Urinary bladder (tissue), 4 donors: Measurements from ENCODE around the gene SLC7A10. TPM values are rescaled to one million over a fixed set of nuclear protein-coding genes. Genes with fewer than 3 reads are reported as not detected.
"Not testable (repeated sequence)": the region's sequence is repeated elsewhere in the genome, so short reads cannot be mapped to it uniquely, and the experiment has no call there.

ENCODE experiments used
- DNase-seq: peaks from one replicate; pipeline ENCODE4 v3.0.0-alpha.2; 2015; ENCODE audit errors: extremely low spot score
- H3K27ac ChIP-seq: one replicate; pipeline ENCODE4 v1.5.1; 2013; ENCODE audit warnings: low read depth, mild to moderate bottlenecking, moderate library complexity
- H3K36me3 ChIP-seq: one replicate; pipeline ENCODE4 v1.6.1; 2013; ENCODE audit warnings: mild to moderate bottlenecking, moderate library complexity; ENCODE audit not compliant: insufficient read depth
- H3K4me1 ChIP-seq: one replicate; pipeline ENCODE4 v1.6.1; 2013; ENCODE audit warnings: mild to moderate bottlenecking, moderate library complexity; ENCODE audit not compliant: insufficient read depth
- H3K4me3 ChIP-seq: one replicate; pipeline ENCODE4 v1.5.1; 2013; ENCODE audit warnings: low read depth, low read length
- WGBS: extraction: QIAGEN DNeasy Blood & Tissue Kit; methylation state at CpG from one replicate; pipeline ENCODE4 v1.1.7; 2013; 5-methylcytosine and 5-hydroxymethylcytosine counted together
- polyA plus RNA-seq: library from polyadenylated mRNA; stranded (reverse); fragments of 200-250 nt; gene quantifications from one replicate; pipeline ENCODE4 v1.2.3, GENCODE V29; 2013
- total RNA-seq: library from RNA; depleted of rRNA; stranded (reverse); fragments of >200 nt; gene quantifications from one replicate; pipeline ENCODE4 v1.2.3, GENCODE V29; 2014
- donor health status: healthy with polysubstance abuse.
- donor health status: healthy.

Gene SLC7A10
- total and polyA plus RNA-seq, 2 donors, result 1.1 to 2.2 TPM

DNA sequence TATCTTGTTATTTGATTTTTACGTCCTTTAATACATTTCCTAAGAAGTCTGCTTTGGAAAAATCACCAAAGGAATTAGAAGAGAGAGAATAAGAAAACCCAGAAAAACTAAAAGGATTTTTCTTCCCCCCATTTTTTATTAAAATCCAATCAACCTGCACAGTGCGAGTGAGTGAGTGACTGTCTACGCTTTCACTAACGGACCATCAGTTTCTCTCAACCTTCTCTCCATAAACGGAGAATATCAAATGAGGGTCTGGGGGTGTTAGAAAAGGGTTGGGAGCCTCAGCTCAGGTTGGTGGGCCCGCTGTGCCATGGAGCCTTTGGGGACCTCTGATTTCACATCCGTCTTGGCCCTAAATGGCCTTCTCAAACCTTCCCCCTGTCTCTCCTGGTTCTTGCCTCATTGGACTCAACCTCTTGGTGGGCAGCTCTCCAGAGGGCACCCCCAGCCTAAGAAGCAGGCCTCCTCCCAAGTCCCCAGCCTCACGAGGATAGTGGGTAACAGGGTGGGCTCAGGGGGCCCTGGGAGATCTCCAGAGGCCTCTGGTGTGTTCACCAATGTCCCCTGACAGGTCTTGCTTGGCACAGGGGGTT is 32.3 kb downstream of the SLC7A10 start:
- Histone ChIP-seq H3K4me3 (no peak overlapping the region), H3K36me3 (no peaks in the 10 kb centered on the region), H3K27ac (no peak overlapping the region), H3K4me1 (no peaks in the 10 kb centered on the region)
- WGBS, result 80% methylated on average over 8 of the region's 8 CpGs
- no peak for DNase-seq

GRCh38 chr19:33192010-33192409 is 33.6 kb downstream of the SLC7A10 start:
- Histone ChIP-seq H3K36me3 (no peaks in the 10 kb centered on the region), H3K4me3 (no peak overlapping the region), H3K27ac (no peak overlapping the region), H3K4me1 (no peaks in the 10 kb centered on the region)
- WGBS, result 67% methylated on average over 7 of the region's 7 CpGs
- DNase-seq, result no peak

GRCh38 chr19:33191501-33191900 is 34.1 kb downstream of the SLC7A10 start:
- H3K27ac ChIP-seq, result no peak overlapping the region
- 90% methylated on average over 6 of the region's 6 CpGs for WGBS
- H3K4me1 ChIP-seq, result no peaks in the 10 kb centered on the region
- H3K4me3 ChIP-seq, result no peak overlapping the region
- DNase-seq, result no peak
- no peaks in the 10 kb centered on the region for H3K36me3 ChIP-seq

DNA sequence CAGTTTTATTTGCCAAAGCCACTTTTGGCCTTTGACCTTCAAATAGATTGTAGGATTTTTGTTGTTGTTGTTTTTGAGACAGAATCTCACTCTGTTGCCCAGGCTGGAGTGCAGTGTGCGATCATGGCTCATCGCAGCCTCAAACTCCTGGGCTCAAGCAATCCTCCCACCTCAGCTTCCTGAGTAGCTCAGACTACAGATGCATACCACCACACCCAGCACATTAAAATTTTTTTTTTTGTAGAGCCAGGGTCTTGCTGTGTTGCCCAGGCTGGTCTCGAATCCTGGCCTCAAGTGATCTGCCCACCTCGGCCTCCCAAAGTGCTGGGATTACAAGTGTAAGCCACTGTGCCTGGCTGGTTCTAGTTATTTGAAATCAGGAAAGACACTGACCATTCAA is 34.6 kb downstream of the SLC7A10 start:
- DNase-seq, result not testable (repeated sequence)

GRCh38 chr19:33189453-33189852 is 36.2 kb downstream of the SLC7A10 start:
- 0% methylated on average over 1 of the region's 1 CpG for WGBS
- Histone ChIP-seq H3K4me1 (no peaks in the 10 kb centered on the region), H3K27ac (no peak overlapping the region), H3K4me3 (no peak overlapping the region), H3K36me3 (no peaks in the 10 kb centered on the region)
- DNase-seq, result no peak

More for the DNA sequence above, 34.6 kb downstream of the SLC7A10 start:
- WGBS, result 91% methylated on average over 4 of the region's 4 CpGs
- not testable (repeated sequence) for H3K4me3 ChIP-seq, H3K27ac ChIP-seq, H3K36me3 ChIP-seq, H3K4me1 ChIP-seq

GRCh38 chr19:33187183-33187540 is 38.5 kb downstream of the SLC7A10 start:
- Histone ChIP-seq H3K4me1 (no peaks in the 10 kb centered on the region), H3K27ac (no peak overlapping the region), H3K4me3 (no peak overlapping the region), H3K36me3 (no peaks in the 10 kb centered on the region)
- no peak for DNase-seq
- 66% methylated on average over 8 of the region's 8 CpGs for WGBS

GRCh38 chr19:33186431-33187182 is 39.0 kb downstream of the SLC7A10 start:
- no peak for DNase-seq
- Histone ChIP-seq H3K4me1 (no peaks in the 10 kb centered on the region), H3K36me3 (no peaks in the 10 kb centered on the region), H3K4me3 (no peak overlapping the region), H3K27ac (no peak overlapping the region)
- 63% methylated on average over 11 of the region's 11 CpGs for WGBS

- no peaks in the 10 kb centered on the region for H3K36me3 ChIP-seq
- H3K4me1 ChIP-seq, result no peaks in the 10 kb centered on the region
- WGBS, result under 1% methylated on average over 38 of the region's 38 CpGs
- peak overlapping the region; percentile 33 for H3K4me3 ChIP-seq
- DNase-seq, result no peak
- H3K27ac ChIP-seq, result peak overlapping the region; percentile 78
Observed at GRCh38 chr19:33177417-33177979, 48.2 kb downstream of the SLC7A10 start.

DNA sequence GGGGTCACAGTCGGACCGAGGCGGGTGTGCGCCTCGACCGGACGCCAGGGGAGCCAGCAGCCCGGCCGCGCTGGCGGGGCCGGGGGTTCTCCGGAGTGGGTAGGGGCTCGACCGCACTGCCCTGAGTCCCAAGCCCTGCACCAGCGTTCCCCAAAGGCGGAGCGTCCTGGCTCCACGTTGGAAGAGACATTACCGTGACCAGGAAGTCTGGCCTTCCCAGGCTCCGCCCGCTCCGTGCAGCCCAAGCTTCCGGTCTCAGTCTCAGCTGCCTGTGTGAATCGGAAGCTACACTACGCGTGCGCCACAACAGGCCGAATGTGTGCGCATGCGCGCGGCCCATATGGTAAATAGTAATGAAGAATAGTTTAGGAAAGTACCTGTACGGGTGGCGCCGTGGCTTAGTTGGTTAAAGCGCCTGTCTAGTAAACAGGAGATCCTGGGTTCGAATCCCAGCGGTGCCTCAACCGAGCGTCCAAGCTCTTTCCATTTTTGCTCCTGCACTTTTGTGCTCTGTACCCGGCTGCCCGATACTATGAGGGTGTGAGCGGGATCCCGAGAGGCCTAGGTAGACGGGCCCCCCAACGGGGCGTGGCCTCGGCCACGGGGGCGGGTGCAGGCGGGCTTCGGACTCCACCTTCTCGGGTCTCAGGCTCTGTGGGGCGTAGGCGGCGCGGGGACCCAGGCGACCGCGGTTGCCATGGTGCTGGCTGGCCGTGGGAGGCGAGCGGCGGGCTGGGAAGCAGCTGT is 48.8 kb downstream of the SLC7A10 start:
- Histone ChIP-seq H3K36me3 (no peaks in the 10 kb centered on the region), H3K4me1 (no peaks in the 10 kb centered on the region), H3K27ac (peak overlapping the region; percentile 94), H3K4me3 (peak overlapping the region; percentile 67)
- DNase-seq, result peak; percentile 97
- WGBS, result under 1% methylated on average over 65 of the region's 65 CpGs

- no peak for DNase-seq
- H3K27ac ChIP-seq, result peak overlapping the region; percentile 94
- H3K36me3 ChIP-seq, result no peaks in the 10 kb centered on the region
- WGBS, result 10% methylated on average over 25 of the region's 25 CpGs
- H3K4me1 ChIP-seq, result no peaks in the 10 kb centered on the region
- H3K4me3 ChIP-seq, result peak overlapping the region; percentile 67
Observed at GRCh38 chr19:33175886-33176669, 49.6 kb downstream of the SLC7A10 start.

- no peaks in the 10 kb centered on the region for H3K36me3 ChIP-seq
- DNase-seq, result no peak
- H3K4me1 ChIP-seq, result no peaks in the 10 kb centered on the region
- no peak overlapping the region for H3K4me3 ChIP-seq
- WGBS, result 92% methylated on average over 10 of the region's 10 CpGs
- no peak overlapping the region for H3K27ac ChIP-seq
Observed at GRCh38 chr19:33175156-33175782, 50.4 kb downstream of the SLC7A10 start.

- Histone ChIP-seq H3K4me3 (no peak overlapping the region), H3K4me1 (no peaks in the 10 kb centered on the region), H3K36me3 (no peaks in the 10 kb centered on the region), H3K27ac (no peak overlapping the region)
- DNase-seq, result no peak
- 71% methylated on average over 5 of the region's 5 CpGs for WGBS
Observed at GRCh38 chr19:33174186-33174585, 51.5 kb downstream of the SLC7A10 start.

GRCh38 chr19:33171916-33172359 is 53.7 kb downstream of the SLC7A10 start:
- Histone ChIP-seq H3K27ac (no peak overlapping the region), H3K36me3 (no peaks in the 10 kb centered on the region), H3K4me3 (no peak overlapping the region), H3K4me1 (no peaks in the 10 kb centered on the region)
- DNase-seq, result no peak
- WGBS, result 72% methylated on average over 6 of the region's 6 CpGs
